Measurements from ENCODE around the gene NSG2.
"Not testable (repeated sequence)": the region's sequence is repeated elsewhere in the genome, so short reads cannot be mapped to it uniquely, and the experiment has no call there.

The NSG2 gene

DNA sequence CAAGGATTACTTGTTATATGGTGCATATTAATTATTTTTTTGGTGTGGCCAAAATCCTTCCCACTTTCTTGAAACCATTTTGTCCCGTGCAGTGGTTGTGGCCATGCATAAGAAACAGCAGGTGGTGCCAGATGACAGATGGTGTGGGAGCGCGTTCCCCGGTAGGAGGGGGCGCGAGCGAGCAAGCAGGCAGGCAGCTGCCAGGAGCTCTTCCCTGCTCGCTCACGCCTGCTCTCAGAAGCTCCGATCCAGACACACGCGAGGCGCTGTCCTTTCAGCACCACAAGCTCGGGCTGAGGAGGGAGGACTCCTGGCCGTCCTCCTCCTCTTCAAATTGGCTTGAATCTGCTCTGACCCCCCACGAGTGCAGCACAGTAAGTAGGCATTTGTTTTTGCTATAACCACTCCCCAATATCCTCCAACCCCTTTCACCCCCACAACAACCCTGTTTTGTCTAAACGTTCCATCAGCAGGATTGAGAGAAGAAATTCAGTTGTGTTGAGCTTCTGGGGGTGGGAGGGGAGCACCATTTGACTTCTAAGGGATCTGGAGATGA lies at the start of gene NSG2:
NSG2 (plus strand) TSS at position 237 of the 556 bp plus-strand sequence. CDS start 1,050 bp downstream, outside the sequence.
- peak; percentile 7 for DNase-seq (ENCODE audit: low read depth)

DNA sequence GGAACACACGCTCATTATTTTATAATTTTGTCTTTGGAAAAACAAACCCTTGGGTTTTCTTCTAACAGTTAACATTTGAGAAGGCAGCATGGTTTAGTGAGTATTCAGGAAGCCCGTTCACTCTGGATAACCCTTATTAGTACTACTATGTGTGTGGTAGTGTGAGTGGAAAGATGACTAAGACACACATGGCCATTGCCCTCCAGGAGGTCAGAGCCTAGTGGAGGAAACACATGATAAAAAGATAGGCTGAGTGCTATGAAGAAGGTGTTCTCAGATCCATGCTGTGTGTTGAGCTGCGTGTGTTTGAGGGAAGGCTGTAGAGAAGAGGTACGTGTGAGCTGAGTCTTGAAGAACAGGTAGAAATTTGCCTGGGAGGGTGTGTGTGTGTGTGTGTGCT lies 48.2 kb upstream of the NSG2 start:
- no peak for DNase-seq (ENCODE audit: low read depth)

GRCh38 chr5:173998531-173998930 lies 47.0 kb upstream of the NSG2 start:
- no peak for DNase-seq (ENCODE audit: low read depth)

GRCh38 chr5:174000076-174000475 lies 45.4 kb upstream of the NSG2 start:
- DNase-seq (ENCODE audit: low read depth): no peak

DNA sequence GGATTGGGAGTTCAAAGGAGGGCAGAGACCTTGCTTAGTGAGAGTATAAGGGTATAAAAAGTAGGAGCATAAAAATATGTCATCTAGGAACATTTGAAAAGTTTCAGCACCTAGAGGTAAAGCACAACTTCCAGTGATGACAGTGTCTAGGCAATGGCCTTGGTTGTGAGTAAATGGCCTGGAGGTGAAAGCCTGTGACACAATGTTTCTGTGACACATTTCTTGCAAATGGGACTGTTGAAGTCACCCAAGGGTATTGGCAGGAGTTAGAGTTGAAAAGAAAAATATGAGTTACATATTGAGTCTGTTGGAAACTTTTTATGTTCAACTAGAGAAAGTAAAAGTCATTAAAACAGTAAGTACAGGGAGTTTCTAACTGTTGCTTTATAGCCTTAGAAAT lies 41.7 kb upstream of the NSG2 start:
- no peak for DNase-seq (ENCODE audit: low read depth)

GRCh38 chr5:174008922-174009321 lies 36.6 kb upstream of the NSG2 start:
- no peak for DNase-seq (ENCODE audit: low read depth)

DNA sequence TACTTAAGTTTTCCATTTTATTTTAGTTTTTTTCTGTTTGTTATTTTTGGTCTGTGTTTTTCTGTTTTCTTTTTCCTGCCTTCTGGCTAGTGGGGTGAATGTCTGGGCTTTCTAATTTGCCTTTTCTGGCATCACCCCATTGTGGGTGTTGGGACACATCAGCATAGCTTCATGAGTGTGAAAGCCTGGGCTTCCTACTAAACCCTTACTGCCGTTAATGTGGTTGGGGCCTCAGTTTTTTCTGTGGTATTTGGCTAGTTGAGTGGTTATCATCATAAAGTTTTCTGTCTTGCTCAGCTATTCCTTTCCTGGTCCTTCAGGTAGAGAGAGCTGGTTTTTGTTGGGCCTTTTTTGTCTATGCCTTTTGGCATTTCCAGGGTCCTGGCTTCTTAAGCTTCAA lies 35.1 kb upstream of the NSG2 start:
- DNase-seq (ENCODE audit: low read depth): no peak

DNA sequence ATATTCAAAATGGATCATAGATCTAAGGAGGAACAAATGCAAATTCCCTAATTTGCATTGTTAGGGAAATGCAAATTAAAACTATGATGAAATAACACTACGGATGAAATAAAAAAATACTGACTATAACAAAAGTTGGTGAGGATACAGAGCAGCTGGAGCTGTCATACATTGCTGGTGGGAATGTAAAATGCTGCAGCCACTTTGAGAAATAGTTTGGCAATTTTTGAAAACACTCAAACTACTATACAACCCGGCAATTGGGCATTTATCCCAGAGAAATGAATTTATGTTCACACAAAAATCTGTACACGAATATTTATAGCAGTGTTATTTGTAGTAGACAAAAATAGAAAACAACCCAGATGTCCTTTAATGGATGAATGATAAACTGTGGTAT lies 34.1 kb upstream of the NSG2 start:
- DNase-seq (ENCODE audit: low read depth): no peak

GRCh38 chr5:174020069-174020927 lies 25.2 kb upstream of the NSG2 start:
- DNase-seq (ENCODE audit: low read depth): not testable (repeated sequence)

DNA sequence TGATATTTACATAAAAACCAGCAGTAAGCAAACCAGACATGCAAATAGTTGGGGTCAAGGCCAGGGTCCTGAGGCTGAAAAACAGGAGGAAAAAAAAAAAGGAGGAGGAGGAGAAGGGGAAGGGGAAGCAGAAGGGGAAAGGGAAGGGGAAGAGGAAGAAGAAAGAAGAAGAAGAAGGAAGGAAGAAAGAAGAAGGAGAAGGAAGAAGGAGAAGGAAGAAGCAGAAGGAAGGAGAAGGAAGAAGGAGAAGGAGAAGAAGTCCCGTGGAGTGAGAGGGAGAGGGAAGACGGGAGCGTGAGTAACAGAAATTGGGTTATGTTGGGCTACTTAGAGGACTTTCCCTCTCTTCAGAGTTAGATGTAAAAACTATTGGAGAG lies 24.6 kb upstream of the NSG2 start:
- DNase-seq (ENCODE audit: low read depth): no peak

DNA sequence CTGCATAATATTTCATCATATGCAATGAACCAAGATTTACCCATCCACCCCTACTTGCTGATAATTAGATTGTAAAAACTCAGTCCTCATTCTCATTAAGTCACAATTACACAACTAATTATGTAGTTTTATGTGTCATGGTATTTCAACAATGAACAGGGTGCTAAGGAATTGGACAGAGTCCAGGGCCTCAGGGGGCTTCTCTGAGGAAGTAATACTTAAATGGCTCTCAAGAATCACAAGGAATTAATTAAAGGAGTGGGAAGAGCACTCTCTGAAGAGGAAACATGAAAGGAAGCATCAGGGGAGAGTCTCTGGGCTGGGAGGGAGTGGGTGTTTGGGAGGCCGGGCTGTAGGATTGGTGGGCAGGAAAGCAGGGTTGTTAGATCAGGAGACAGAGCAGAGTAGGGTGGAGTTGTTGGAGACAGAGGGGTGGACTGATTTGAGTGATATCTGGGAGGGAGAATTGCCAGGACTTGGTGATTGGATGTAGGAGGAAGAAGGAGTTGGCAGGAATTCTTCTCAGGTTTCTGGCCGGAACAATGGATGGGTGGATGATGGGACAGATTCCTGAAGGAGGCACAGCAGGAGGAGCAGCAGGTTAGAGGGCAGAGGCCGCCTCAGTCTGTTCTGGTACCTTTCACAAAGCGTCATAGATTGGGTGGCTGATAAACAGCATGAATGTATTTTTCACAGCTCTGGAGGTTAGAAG lies 23.0 kb upstream of the NSG2 start:
- DNase-seq (ENCODE audit: low read depth): no peak

DNA sequence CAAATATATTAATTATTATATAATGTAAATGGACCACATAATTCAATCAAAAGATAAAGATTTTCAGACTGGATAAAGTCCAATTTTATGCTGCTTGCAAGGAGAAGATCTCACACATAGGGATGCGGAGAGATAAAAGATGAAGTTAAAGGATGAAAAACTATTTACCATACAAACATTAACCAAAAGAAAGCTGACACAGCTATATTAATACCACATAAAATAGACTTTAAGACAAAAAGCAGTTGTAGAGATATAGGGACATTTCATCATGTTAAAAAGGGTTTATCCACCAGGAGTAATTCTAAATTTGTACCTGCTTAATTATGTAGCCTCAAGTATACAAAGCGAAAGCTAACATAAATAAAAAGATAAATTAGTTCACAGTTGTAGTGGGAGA lies 15.2 kb upstream of the NSG2 start:
- no peak for DNase-seq (ENCODE audit: low read depth)

- DNase-seq (ENCODE audit: low read depth): no peak
Observed at GRCh38 chr5:174044466-174045254, 846 bp upstream of the NSG2 start.

GRCh38 chr5:174046558-174046957 lies 1.1 kb downstream of the NSG2 start:
- DNase-seq (ENCODE audit: low read depth): no peak

- DNase-seq (ENCODE audit: low read depth): no peak
Observed at GRCh38 chr5:174047472-174048099, 2.1 kb downstream of the NSG2 start.

DNA sequence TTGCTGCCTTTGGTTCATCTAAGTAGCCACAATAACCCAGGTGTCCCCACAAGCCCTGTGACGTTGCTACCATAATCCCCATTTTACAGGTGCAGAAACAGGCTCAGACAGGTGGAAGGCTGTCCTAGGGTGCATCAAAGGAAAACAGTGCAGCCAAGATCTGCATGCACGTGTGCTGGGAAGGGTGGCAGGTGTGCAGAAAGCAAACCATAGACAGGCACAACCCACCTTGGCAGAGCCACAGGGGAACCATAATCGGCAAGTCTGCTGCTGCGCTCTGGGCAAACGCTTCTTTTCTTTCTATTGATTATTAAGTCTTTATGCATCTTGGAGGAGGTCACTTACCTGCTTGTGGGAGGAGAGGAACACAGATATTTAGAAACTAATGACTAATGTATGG lies 7.1 kb downstream of the NSG2 start:
- no peak for DNase-seq (ENCODE audit: low read depth)

- DNase-seq (ENCODE audit: low read depth): no peak
Observed at GRCh38 chr5:174053905-174054304, 8.4 kb downstream of the NSG2 start.

- no peak for DNase-seq (ENCODE audit: low read depth)
Observed at GRCh38 chr5:174056064-174056847, 10.8 kb downstream of the NSG2 start.

DNA sequence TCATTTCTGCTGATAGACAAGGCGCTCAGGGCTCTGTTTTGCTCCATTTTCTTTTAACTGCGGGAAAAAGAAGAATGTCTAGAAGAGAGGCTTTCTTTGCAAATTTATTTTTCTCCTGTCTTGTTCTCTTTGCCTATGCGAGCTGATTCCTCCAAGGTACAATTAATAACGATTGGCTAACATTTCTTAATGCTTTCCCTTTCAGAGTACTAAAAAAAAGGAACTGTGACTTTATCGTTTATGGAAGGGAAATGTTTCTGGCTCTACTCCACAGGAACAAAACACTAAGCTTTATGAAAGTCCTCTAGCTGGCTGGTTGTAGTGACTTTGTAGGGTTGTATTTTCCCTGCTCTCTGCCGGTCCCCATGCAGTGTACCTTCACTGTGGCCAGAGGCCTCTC lies 11.7 kb downstream of the NSG2 start:
- no peak for DNase-seq (ENCODE audit: low read depth)

GRCh38 chr5:174058433-174059122 lies 13.1 kb downstream of the NSG2 start:
- DNase-seq (ENCODE audit: low read depth): no peak

All from activated T-cell treated with anti-CD3 and anti-CD28 coated beads for 24 hours (primary cell).